Measurements from ENCODE around the gene EMILIN1.

GRCh38 chr2:27070653-27071276, 7.7 kb upstream of the EMILIN1 start:
- TF ChIP-seq, protein P1, sequence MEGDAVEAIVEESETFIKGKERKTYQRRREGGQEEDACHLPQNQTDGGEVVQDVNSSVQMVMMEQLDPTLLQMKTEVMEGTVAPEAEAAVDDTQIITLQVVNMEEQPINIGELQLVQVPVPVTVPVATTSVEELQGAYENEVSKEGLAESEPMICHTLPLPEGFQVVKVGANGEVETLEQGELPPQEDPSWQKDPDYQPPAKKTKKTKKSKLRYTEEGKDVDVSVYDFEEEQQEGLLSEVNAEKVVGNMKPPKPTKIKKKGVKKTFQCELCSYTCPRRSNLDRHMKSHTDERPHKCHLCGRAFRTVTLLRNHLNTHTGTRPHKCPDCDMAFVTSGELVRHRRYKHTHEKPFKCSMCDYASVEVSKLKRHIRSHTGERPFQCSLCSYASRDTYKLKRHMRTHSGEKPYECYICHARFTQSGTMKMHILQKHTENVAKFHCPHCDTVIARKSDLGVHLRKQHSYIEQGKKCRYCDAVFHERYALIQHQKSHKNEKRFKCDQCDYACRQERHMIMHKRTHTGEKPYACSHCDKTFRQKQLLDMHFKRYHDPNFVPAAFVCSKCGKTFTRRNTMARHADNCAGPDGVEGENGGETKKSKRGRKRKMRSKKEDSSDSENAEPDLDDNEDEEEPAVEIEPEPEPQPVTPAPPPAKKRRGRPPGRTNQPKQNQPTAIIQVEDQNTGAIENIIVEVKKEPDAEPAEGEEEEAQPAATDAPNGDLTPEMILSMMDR (IDR thresholded peaks at IDR 0.05 in 2 of 3, conservative IDR thresholded peaks at IDR 0.05 in 1 of 3; ENCODE audit: control insufficient read depth in 2 of 3, extremely low read depth in 1 of 3, insufficient read depth in 1 of 3, low read depth in 3 of 3, low read length in 3 of 3), result no peak
- TF ChIP-seq, protein P2, sequence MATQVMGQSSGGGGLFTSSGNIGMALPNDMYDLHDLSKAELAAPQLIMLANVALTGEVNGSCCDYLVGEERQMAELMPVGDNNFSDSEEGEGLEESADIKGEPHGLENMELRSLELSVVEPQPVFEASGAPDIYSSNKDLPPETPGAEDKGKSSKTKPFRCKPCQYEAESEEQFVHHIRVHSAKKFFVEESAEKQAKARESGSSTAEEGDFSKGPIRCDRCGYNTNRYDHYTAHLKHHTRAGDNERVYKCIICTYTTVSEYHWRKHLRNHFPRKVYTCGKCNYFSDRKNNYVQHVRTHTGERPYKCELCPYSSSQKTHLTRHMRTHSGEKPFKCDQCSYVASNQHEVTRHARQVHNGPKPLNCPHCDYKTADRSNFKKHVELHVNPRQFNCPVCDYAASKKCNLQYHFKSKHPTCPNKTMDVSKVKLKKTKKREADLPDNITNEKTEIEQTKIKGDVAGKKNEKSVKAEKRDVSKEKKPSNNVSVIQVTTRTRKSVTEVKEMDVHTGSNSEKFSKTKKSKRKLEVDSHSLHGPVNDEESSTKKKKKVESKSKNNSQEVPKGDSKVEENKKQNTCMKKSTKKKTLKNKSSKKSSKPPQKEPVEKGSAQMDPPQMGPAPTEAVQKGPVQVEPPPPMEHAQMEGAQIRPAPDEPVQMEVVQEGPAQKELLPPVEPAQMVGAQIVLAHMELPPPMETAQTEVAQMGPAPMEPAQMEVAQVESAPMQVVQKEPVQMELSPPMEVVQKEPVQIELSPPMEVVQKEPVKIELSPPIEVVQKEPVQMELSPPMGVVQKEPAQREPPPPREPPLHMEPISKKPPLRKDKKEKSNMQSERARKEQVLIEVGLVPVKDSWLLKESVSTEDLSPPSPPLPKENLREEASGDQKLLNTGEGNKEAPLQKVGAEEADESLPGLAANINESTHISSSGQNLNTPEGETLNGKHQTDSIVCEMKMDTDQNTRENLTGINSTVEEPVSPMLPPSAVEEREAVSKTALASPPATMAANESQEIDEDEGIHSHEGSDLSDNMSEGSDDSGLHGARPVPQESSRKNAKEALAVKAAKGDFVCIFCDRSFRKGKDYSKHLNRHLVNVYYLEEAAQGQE (IDR thresholded peaks at IDR 0.05; ENCODE audit: low read depth, low read length), result no peak
- no peak for TF ChIP-seq EP300 (IDR thresholded peaks at IDR 0.05; ENCODE audit: borderline replicate concordance in 1 of 2, control insufficient read depth in 1 of 2, low read depth in 2 of 2, low read length in 2 of 2)
- no peak for TF ChIP-seq MXI1 (IDR thresholded peaks at IDR 0.05; ENCODE audit: low read depth, low read length)
- no peak for TF ChIP-seq JUND (IDR thresholded peaks at IDR 0.05; ENCODE audit: low read depth, low read length)
- no peak for TF ChIP-seq EZH2 (IDR thresholded peaks at IDR 0.05; ENCODE audit: borderline replicate concordance, control insufficient read depth, low read depth, low read length)
- TF ChIP-seq RCOR1 (conservative IDR thresholded peaks at IDR 0.05; ENCODE audit: low read depth, low read length), result no peak
- TF ChIP-seq RFX5 (IDR thresholded peaks at IDR 0.05; ENCODE audit: low read depth, low read length), result no peak

Measured in GM12878 (cell line).